GM19467 (cell line): ENCODE measurements around the gene MORF4L1.
"Not testable (repeated sequence)": the region's sequence is repeated elsewhere in the genome, so short reads cannot be mapped to it uniquely, and the experiment has no call there.

Experiments used
- ATAC-seq: cut with Tn5 transposase; IDR thresholded peaks from one replicate; pipeline ENCODE4 v1.9.1; 2021; ENCODE audit warnings: mild to moderate bottlenecking, moderate library complexity; ENCODE audit not compliant: unreplicated experiment

MORF4L1 gene

GRCh38 chr15:78872155-78872971 is at the start of gene MORF4L1:
TSS of gene MORF4L1 (plus strand) at chr15:78872890. CDS start at chr15:78873018, 128 bp downstream.
- peak; percentile 84 for ATAC-seq

- ATAC-seq, result no peak
These were observed 43.8 kb upstream of the MORF4L1 start for GRCh38 chr15:78828920-78829319.

GRCh38 chr15:78830514-78831228 is 42.0 kb upstream of the MORF4L1 start:
- no peak for ATAC-seq

- ATAC-seq, result no peak
These were observed 41.2 kb upstream of the MORF4L1 start for GRCh38 chr15:78831229-78832207.

- ATAC-seq, result no peak
These were observed 36.4 kb upstream of the MORF4L1 start for GRCh38 chr15:78836333-78836732.

- ATAC-seq, result no peak
These were observed 35.6 kb upstream of the MORF4L1 start for GRCh38 chr15:78837131-78837530.

- ATAC-seq, result no peak
These were observed 35.1 kb upstream of the MORF4L1 start for GRCh38 chr15:78837543-78837942.

GRCh38 chr15:78838489-78838888 is 34.2 kb upstream of the MORF4L1 start:
- ATAC-seq, result no peak

GRCh38 chr15:78839151-78839550 is 33.5 kb upstream of the MORF4L1 start:
- ATAC-seq, result not testable (repeated sequence)

GRCh38 chr15:78840661-78841375 is 31.9 kb upstream of the MORF4L1 start:
- ATAC-seq, result no peak

- no peak for ATAC-seq
These were observed 31.3 kb upstream of the MORF4L1 start for GRCh38 chr15:78841376-78841706.

GRCh38 chr15:78841891-78842290 is 30.8 kb upstream of the MORF4L1 start:
- no peak for ATAC-seq

GRCh38 chr15:78842519-78842918 is 30.2 kb upstream of the MORF4L1 start:
- ATAC-seq, result no peak

- ATAC-seq, result not testable (repeated sequence)
These were observed 25.8 kb upstream of the MORF4L1 start for GRCh38 chr15:78846906-78847305.

GRCh38 chr15:78847387-78847906 is 25.2 kb upstream of the MORF4L1 start:
- not testable (repeated sequence) for ATAC-seq

- no peak for ATAC-seq
These were observed 22.3 kb upstream of the MORF4L1 start for GRCh38 chr15:78850352-78850751.

GRCh38 chr15:78850941-78851755 is 21.5 kb upstream of the MORF4L1 start:
- ATAC-seq, result no peak

- no peak for ATAC-seq
These were observed 19.2 kb upstream of the MORF4L1 start for GRCh38 chr15:78853500-78853899.

- ATAC-seq, result no peak
These were observed 17.8 kb upstream of the MORF4L1 start for GRCh38 chr15:78854833-78855372.
